ENCODE data around the gene BCKDHB. TPM values are rescaled to one million over a fixed set of nuclear protein-coding genes. Genes with fewer than 3 reads are reported as not detected.

Gene BCKDHB
- total and polyA plus RNA-seq, 2 of the 4 experiments (the other 2 are of a cell fraction): 11.2 to 11.8 TPM

GRCh38 chr6:80197986-80198385 lies 91.5 kb downstream of the BCKDHB start:
- Histone ChIP-seq H3K23ac (ENCODE audit: low read depth, low read length) (no peak overlapping the region), H3K9me3 (ENCODE audit: control insufficient read depth, insufficient read depth, low read length) (no peaks in the 10 kb centered on the region), H3K4ac (ENCODE audit: low read depth, low read length) (no peak overlapping the region), H2BK15ac (ENCODE audit: low read depth, low read length) (no peak overlapping the region), H3K79me1 (ENCODE audit: low read depth in 1 of 2, low read length in 2 of 2) (no peaks in the 10 kb centered on the region), H3K4me1 (ENCODE audit: control insufficient read depth, insufficient read depth, low read length) (no peaks in the 10 kb centered on the region), H3K56ac (ENCODE audit: extremely low read depth, insufficient read depth, low read length) (no peak overlapping the region), H3K14ac (replicated peaks; ENCODE audit: low read depth, low read length) (no peak overlapping the region), H3K4me3 (ENCODE audit: insufficient read depth, low read depth, low read length) (no peak overlapping the region), H3K4me2 (ENCODE audit: low read depth, low read length) (no peak overlapping the region), H4K8ac (ENCODE audit: low read depth in 2 of 2, low read length in 2 of 2) (no peak overlapping the region), H2AK5ac (ENCODE audit: low read depth, low read length) (no peak overlapping the region), H3K36me3 (ENCODE audit: control insufficient read depth, insufficient read depth, low read length) (no peaks in the 10 kb centered on the region), H3K9me1 (ENCODE audit: insufficient read depth, low read length) (no peaks in the 10 kb centered on the region; the same call in 1 of the 2 replicates), H4K91ac (ENCODE audit: insufficient read depth, low read depth, low read length) (no peak overlapping the region), H3K18ac (ENCODE audit: low read depth, low read length) (no peak overlapping the region), H3K9ac (ENCODE audit: low read depth, low read length) (no peak overlapping the region), H2AFZ (replicated peaks; ENCODE audit: low read length, poor library complexity) (no peak overlapping the region), H2BK5ac (ENCODE audit: low read depth, low read length, poor library complexity, severe bottlenecking) (peak overlapping the region; percentile 26), H3K27ac (ENCODE audit: insufficient read depth, low read length) (no peak overlapping the region), H2BK20ac (ENCODE audit: low read depth, low read length) (no peak overlapping the region), H4K5ac (ENCODE audit: low read depth, low read length) (no peak overlapping the region), H2AK9ac (replicated peaks; ENCODE audit: low read depth, low read length, poor library complexity) (no peak overlapping the region), H3K27me3 (ENCODE audit: control insufficient read depth, insufficient read depth, low read length) (no peaks in the 10 kb centered on the region), H4K20me1 (ENCODE audit: insufficient read depth, low read length) (no peaks in the 10 kb centered on the region), H2BK120ac (ENCODE audit: low read depth, low read length) (no peak overlapping the region)
- in situ Hi-C loops (cut with MboI; ENCODE audit: low sequenced_read_pairs): no loop called here
- BruUV-seq (replicated peaks): no TSS peak
- no CpG with 5 or more reads among the region's 4 CpGs for WGBS, 2 experiments (ENCODE audit: extremely low coverage in 2 of 2, insufficient read length in 1 of 2)
- ChIA-PET CTCF (no interaction called here), POLR2A (ENCODE audit: unreplicated experiment) (no interaction called here)
- DNase-seq: no peak
- no peak for ATAC-seq (ENCODE audit: low read depth)
- dilution Hi-C loops (cut with HindIII; ENCODE audit: low sequenced_read_pairs, unreplicated experiment): no loop called here
- no peak for TF ChIP-seq ELK1 (IDR thresholded peaks at IDR 0.05; ENCODE audit: borderline replicate concordance, low read depth, low read length)
- TF ChIP-seq CHD1 (IDR thresholded peaks at IDR 0.05; ENCODE audit: low read depth, low read length): no peak
- no peak for TF ChIP-seq MXI1 (IDR thresholded peaks at IDR 0.05; ENCODE audit: borderline replicate concordance, low read depth, low read length)
- TF ChIP-seq CEBPB (IDR thresholded peaks at IDR 0.05; ENCODE audit: low read depth, low read length): no peak
- no peak for TF ChIP-seq NFE2L2 (IDR thresholded peaks at IDR 0.05; ENCODE audit: low read depth, low read length)
- TF ChIP-seq SMC3 (IDR thresholded peaks at IDR 0.05; ENCODE audit: low read depth, low read length): no peak
- no peak for TF ChIP-seq RCOR1 (IDR thresholded peaks at IDR 0.05; ENCODE audit: insufficient replicate concordance, low read length)
- no peak for TF ChIP-seq POLR2A (IDR thresholded peaks at IDR 0.05; ENCODE audit: low read depth, low read length)
- no peak for TF ChIP-seq MAFK (IDR thresholded peaks at IDR 0.05; ENCODE audit: low read depth, low read length)
- no peak for TF ChIP-seq USF2 (IDR thresholded peaks at IDR 0.05; ENCODE audit: low read depth, low read length)
- no peak for TF ChIP-seq RAD21 (IDR thresholded peaks at IDR 0.05; ENCODE audit: low read length)
- TF ChIP-seq RFX5 (IDR thresholded peaks at IDR 0.05; ENCODE audit: low read depth, low read length): no peak
- TF ChIP-seq FOS (IDR thresholded peaks at IDR 0.05; ENCODE audit: low read depth, low read length): no peak
- TF ChIP-seq CTCF (conservative IDR thresholded peaks at IDR 0.05; ENCODE audit: low read depth, low read length): no peak
- TF ChIP-seq MAZ (IDR thresholded peaks at IDR 0.05; ENCODE audit: borderline replicate concordance, low read depth, low read length): no peak
- TF ChIP-seq BHLHE40 (IDR thresholded peaks at IDR 0.05; ENCODE audit: low read depth, low read length): no peak
- intact Hi-C loops (cut with micrococcal nuclease): no loop called here

Data from IMR-90 (cell line).